ENCODE results near the gene ACAN.
A peak's percentile ranks its signal among the peaks of the same experiment; 100 is the strongest.

The ACAN gene

DNA sequence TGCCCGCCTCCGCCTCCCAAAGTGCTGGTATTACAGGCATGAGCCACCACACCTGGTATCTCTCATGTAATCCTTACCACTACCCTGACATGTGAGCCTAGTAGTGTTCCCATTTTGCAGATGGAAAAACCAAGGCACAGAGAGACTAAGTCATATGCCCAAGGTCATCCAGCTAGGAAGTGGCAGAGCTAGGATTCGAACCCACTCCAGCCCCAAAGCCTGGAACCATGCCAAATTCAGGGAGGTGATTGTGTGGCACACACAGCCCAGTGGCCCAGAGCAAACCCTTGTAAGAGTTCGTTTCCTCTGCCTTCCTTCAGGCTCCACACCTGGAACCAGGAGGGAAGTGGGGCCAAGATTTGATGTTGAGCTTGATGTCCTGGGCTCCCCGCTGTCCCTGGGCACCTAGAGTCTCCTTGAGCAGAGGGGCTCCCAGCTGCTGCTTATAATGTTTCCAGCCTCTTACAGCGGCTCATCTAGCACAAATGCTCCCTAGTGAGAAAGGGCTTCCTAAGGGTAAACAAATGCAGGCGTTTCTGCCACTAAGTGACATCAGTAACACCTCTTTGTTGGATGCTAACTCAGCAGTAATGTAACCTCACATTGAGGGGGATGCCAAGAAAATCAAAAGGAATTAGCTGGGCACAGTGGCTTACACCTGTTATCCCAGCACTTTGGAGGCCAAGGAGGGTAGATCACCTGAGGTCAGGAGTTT lies 88.5 kb downstream of the ACAN start:
- Histone ChIP-seq H3K9ac (ENCODE audit: low read length) (no peak overlapping the region), H3K36me3 (replicated peaks; ENCODE audit: insufficient read depth, low read length) (no peaks in the 10 kb centered on the region), H3K27ac (ENCODE audit: low read length) (no peak overlapping the region), H3K4me1 (ENCODE audit: low read length) (peaks cover 5% of the 10 kb centered on the region; the same call in 1 of the 2 replicates), H3K4me2 (ENCODE audit: low read depth, low read length) (no peak overlapping the region), H4K20me1 (ENCODE audit: insufficient read depth, low read length) (no peaks in the 10 kb centered on the region), H3F3A (ENCODE audit: insufficient read depth, low read length) (no peaks in the 10 kb centered on the region), H3K79me2 (ENCODE audit: low read length) (no peaks in the 10 kb centered on the region), H2AFZ (ENCODE audit: low read length) (no peak overlapping the region), H3K9me3 (replicated peaks; ENCODE audit: insufficient read depth, low read length) (no peaks in the 10 kb centered on the region), H3K27me3 (replicated peaks; ENCODE audit: insufficient read depth, low read length) (no peaks in the 10 kb centered on the region), H3K4me3 (ENCODE audit: low read length) (no peak overlapping the region), H3K9me2 (replicated peaks; ENCODE audit: insufficient read depth, low read length) (no peaks in the 10 kb centered on the region)
- TF ChIP-seq EZH2 (optimal IDR thresholded peaks at IDR 0.05; ENCODE audit: low read depth, low read length), result no peak
- TF ChIP-seq EZH2phosphoT487 (IDR thresholded peaks at IDR 0.05; ENCODE audit: low read length), result no peak
- no peak for TF ChIP-seq CTCF (IDR thresholded peaks at IDR 0.05; ENCODE audit: low read length)
- no peak for DNase-seq

- H3K4me3 ChIP-seq (ENCODE audit: low read length), result peak overlapping the region; percentile 60
- no peak overlapping the region for H3K27ac ChIP-seq (ENCODE audit: low read length)
- no peaks in the 10 kb centered on the region for H4K20me1 ChIP-seq (ENCODE audit: insufficient read depth, low read length)
- peak overlapping the region; percentile 96 for H2AFZ ChIP-seq (ENCODE audit: low read length)
- no peaks in the 10 kb centered on the region for H3K9me3 ChIP-seq (replicated peaks; ENCODE audit: insufficient read depth, low read length)
- H3K79me2 ChIP-seq (ENCODE audit: low read length), result no peaks in the 10 kb centered on the region
- no peaks in the 10 kb centered on the region for H3F3A ChIP-seq (ENCODE audit: insufficient read depth, low read length)
- H3K9ac ChIP-seq (ENCODE audit: low read length), result no peak overlapping the region
- H3K27me3 ChIP-seq (replicated peaks; ENCODE audit: insufficient read depth, low read length), result no peaks in the 10 kb centered on the region
- peak overlapping the region; percentile 99 for H3K4me2 ChIP-seq (ENCODE audit: low read depth, low read length)
- no peaks in the 10 kb centered on the region for H3K36me3 ChIP-seq (replicated peaks; ENCODE audit: insufficient read depth, low read length)
- DNase-seq, result peak; percentile 80
- H3K4me1 ChIP-seq (ENCODE audit: low read length), result peaks cover 5% of the 10 kb centered on the region; the same call in 1 of the 2 replicates
- H3K9me2 ChIP-seq (replicated peaks; ENCODE audit: insufficient read depth, low read length), result no peaks in the 10 kb centered on the region
- TF ChIP-seq EZH2 (optimal IDR thresholded peaks at IDR 0.05; ENCODE audit: low read depth, low read length) (no peak), EZH2phosphoT487 (IDR thresholded peaks at IDR 0.05; ENCODE audit: low read length) (no peak), CTCF (IDR thresholded peaks at IDR 0.05; ENCODE audit: low read length) (peak; percentile 91)
Observed at GRCh38 chr15:88894348-88894818, 91.1 kb downstream of the ACAN start.

GRCh38 chr15:88894819-88895767 lies 91.9 kb downstream of the ACAN start, which contains the start of gene HAPLN3:
Gene HAPLN3 (minus strand): TSS chr15:88895544. CDS start chr15:88887298, 8,246 bp downstream.
- Histone ChIP-seq H3K36me3 (replicated peaks; ENCODE audit: insufficient read depth, low read length) (no peaks in the 10 kb centered on the region), H3K4me2 (ENCODE audit: low read depth, low read length) (peak within 1 kb of the TSS; percentile 99), H3K79me2 (ENCODE audit: low read length) (no peaks in the 10 kb centered on the region), H3K27me3 (replicated peaks; ENCODE audit: insufficient read depth, low read length) (no peaks in the 10 kb centered on the region), H3K9me2 (replicated peaks; ENCODE audit: insufficient read depth, low read length) (no peaks in the 10 kb centered on the region), H3F3A (ENCODE audit: insufficient read depth, low read length) (no peaks in the 10 kb centered on the region), H3K27ac (ENCODE audit: low read length) (no peak within 1 kb of the TSS), H3K9ac (ENCODE audit: low read length) (no peak within 1 kb of the TSS; the same call in 1 of the 2 replicates), H3K4me1 (ENCODE audit: low read length) (peaks cover 5% of the 10 kb centered on the region; the same call in 1 of the 2 replicates), H4K20me1 (ENCODE audit: insufficient read depth, low read length) (no peaks in the 10 kb centered on the region), H2AFZ (ENCODE audit: low read length) (peak within 1 kb of the TSS; percentile 96), H3K4me3 (ENCODE audit: low read length) (peak within 1 kb of the TSS; percentile 60), H3K9me3 (replicated peaks; ENCODE audit: insufficient read depth, low read length) (no peaks in the 10 kb centered on the region)
- DNase-seq, result peak; percentile 8
- TF ChIP-seq CTCF (IDR thresholded peaks at IDR 0.05; ENCODE audit: low read length) (no peak), EZH2 (optimal IDR thresholded peaks at IDR 0.05; ENCODE audit: low read depth, low read length) (no peak), EZH2phosphoT487 (IDR thresholded peaks at IDR 0.05; ENCODE audit: low read length) (no peak)

All from MM.1S (cell line).